ENCODE results near the gene RRP1B.

Gene RRP1B

GRCh38 chr21:43731476-43731875 lies 72.1 kb downstream of the RRP1B start:
- DNase-seq (ENCODE audit: low read depth, low spot score) = no peak
- in situ Hi-C loops (cut with HindIII; ENCODE audit: low sequenced_read_pairs) = no loop called here
- no peak overlapping the region for H3K4me3 ChIP-seq (ENCODE audit: low read depth, low read length)
- TF ChIP-seq CTCF (IDR thresholded peaks at IDR 0.05; ENCODE audit: low read depth, low read length) = no peak

- in situ Hi-C loops (cut with HindIII; ENCODE audit: low sequenced_read_pairs) = no loop called here
- DNase-seq (ENCODE audit: low read depth, low spot score) = no peak
- H3K4me3 ChIP-seq (ENCODE audit: low read depth, low read length) = no peak overlapping the region
- TF ChIP-seq CTCF (IDR thresholded peaks at IDR 0.05; ENCODE audit: low read depth, low read length) = no peak
Measured at GRCh38 chr21:43731891-43732711, 72.7 kb downstream of the RRP1B start.

- H3K4me3 ChIP-seq (ENCODE audit: low read depth, low read length) = no peak overlapping the region
- in situ Hi-C loops (cut with HindIII; ENCODE audit: low sequenced_read_pairs) = no loop called here
- DNase-seq (ENCODE audit: low read depth, low spot score) = no peak
- no peak for TF ChIP-seq CTCF (IDR thresholded peaks at IDR 0.05; ENCODE audit: low read depth, low read length)
Measured at GRCh38 chr21:43733060-43733459, 73.7 kb downstream of the RRP1B start.

DNA sequence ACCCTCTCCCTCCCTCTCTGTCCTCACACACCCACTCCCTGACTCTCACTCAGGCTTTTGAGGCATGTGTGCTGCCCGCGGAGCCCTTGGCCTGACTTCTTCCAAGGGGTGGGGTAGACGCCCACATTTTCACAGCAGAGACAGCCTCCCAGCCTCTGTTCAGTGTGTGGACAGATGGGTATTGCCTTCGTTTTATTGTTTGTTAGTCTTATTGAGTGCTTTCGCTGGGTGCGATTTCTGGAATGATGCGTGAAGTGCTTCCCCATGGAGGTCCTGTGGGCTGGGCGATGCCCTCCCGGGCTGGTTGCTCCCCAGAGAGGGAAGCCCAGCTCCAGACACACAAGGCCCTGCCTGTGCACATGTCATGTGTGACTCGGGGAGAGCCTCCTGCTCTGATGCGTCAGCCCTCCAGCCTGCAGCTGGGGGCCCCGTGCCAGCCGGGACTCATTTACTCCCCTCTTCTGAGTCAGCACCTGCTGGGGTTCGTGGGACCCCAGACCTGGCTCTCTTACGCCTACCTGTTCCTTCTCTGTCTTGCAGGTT lies 74.2 kb downstream of the RRP1B start:
- in situ Hi-C loops (cut with HindIII; ENCODE audit: low sequenced_read_pairs) = no loop called here
- TF ChIP-seq CTCF (IDR thresholded peaks at IDR 0.05; ENCODE audit: low read depth, low read length) = no peak
- no peak overlapping the region for H3K4me3 ChIP-seq (ENCODE audit: low read depth, low read length)
- DNase-seq (ENCODE audit: low read depth, low spot score) = peak; percentile 59

- in situ Hi-C loops (cut with HindIII; ENCODE audit: low sequenced_read_pairs) = no loop called here
- peak; percentile 14 for DNase-seq (ENCODE audit: low read depth, low spot score)
- no peak overlapping the region for H3K4me3 ChIP-seq (ENCODE audit: low read depth, low read length)
- no peak for TF ChIP-seq CTCF (IDR thresholded peaks at IDR 0.05; ENCODE audit: low read depth, low read length)
Measured at GRCh38 chr21:43734131-43734927, 75.0 kb downstream of the RRP1B start.

DNA sequence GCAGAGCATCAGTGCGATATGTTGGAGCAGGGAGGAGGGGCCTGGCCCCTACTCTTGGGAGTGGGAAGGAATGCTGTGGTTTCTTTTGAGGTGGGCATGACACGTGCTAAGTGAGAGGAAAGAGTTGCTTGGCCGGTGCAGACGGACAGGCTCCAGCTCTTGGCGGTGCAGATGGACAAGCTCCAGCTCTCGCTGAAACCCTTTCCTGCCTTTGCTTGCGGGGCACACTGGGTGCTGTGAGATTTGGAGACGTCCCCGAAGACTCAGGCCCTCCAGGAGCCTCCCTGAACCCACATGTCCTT lies 75.5 kb downstream of the RRP1B start:
- no peak for TF ChIP-seq CTCF (IDR thresholded peaks at IDR 0.05; ENCODE audit: low read depth, low read length)
- in situ Hi-C loops (cut with HindIII; ENCODE audit: low sequenced_read_pairs) = no loop called here
- DNase-seq (ENCODE audit: low read depth, low spot score) = peak; percentile 74
- H3K4me3 ChIP-seq (ENCODE audit: low read depth, low read length) = no peak overlapping the region
